Measurements from ENCODE around the gene HSD17B13.
A peak's percentile ranks its signal among the peaks of the same experiment; 100 is the strongest.
"Not testable (repeated sequence)": the region's sequence is repeated elsewhere in the genome, so short reads cannot be mapped to it uniquely, and the experiment has no call there.

Gene HSD17B13, protein sequence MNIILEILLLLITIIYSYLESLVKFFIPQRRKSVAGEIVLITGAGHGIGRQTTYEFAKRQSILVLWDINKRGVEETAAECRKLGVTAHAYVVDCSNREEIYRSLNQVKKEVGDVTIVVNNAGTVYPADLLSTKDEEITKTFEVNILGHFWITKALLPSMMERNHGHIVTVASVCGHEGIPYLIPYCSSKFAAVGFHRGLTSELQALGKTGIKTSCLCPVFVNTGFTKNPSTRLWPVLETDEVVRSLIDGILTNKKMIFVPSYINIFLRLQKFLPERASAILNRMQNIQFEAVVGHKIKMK

GRCh38 chr4:87322754-87323153, at the start of gene HSD17B13:
TSS of gene HSD17B13 (minus strand) at chr4:87322882. CDS start at chr4:87322841, 41 bp downstream.
- no peak for DNase-seq

DNA sequence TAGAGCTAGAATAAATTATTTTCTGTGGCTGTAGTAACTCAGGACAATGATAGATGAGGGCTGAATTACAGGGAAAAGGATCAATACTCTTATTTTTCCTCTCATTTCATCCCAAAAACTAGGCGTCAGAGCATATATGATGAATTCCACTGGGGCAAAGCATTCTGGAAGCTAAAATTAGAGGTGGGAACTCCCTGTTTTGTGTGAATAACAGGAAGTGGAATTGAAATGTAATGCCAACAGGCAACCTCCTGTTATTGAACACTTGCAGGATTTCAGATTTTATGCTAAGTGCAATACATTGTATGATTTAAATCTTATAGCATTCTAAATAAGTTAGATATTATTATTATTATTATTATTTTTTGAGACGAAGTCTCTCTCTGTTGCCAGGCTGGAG, 47.4 kb upstream of the HSD17B13 start:
- no peak for DNase-seq

GRCh38 chr4:87366521-87367162, 44.0 kb upstream of the HSD17B13 start:
- DNase-seq, result no peak

GRCh38 chr4:87365348-87365747, 42.7 kb upstream of the HSD17B13 start:
- DNase-seq, result no peak

- DNase-seq, result no peak
These were observed 40.9 kb upstream of the HSD17B13 start for GRCh38 chr4:87363552-87363951.

- no peak for DNase-seq
These were observed 37.8 kb upstream of the HSD17B13 start for GRCh38 chr4:87360338-87360935.

DNA sequence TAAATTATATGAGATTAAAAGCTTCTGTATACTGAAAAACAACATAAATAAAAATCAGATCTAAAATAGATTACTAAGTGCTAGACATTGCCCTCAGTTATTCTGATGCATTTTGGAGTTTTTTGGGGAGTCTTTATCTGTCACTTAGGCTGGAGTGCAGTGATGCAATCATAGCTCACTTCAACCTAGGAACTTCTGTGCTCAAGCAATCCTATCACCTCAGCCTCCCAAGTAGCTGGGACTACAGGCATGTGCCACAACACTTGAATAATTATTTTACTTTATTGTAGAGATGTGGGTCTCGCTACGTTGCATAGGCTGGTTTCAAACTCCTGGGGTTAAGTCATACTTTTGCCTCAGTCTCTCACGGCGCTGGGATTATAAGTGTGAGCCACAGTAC, 36.6 kb upstream of the HSD17B13 start:
- no peak for DNase-seq

DNA sequence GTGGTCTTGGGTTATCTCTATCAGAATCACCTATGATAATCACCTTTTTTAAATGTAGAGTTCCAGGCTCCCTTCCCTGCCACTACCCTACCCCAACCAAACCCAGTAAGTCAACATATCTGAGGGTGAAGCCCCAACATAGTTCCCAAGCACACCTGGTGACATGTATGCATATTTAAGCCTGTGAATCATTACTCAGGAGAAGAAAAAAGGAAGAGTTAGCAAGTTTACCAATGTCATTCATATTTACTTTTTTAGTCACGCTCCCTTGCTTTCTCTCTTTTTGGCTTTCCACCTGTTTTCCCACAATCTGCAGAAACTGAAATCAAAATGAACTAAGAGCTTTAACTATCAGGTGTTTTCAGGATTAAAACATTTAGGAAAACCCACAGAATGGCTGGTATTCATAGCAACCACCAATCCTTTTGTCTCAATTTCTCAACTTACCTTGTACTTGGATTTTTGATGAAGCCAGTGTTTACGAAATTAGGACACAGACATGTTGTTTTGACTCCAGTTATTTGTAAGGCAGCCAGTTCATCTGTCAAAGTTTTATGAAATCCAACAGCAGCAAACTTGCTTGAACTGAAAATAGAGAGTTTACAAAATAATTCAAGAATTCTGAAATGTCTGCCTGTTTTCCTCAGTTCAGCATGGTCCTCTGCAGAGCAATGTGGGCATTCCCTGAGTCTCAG, 34.3 kb upstream of the HSD17B13 start:
- no peak for DNase-seq

- DNase-seq, result no peak
These were observed 31.8 kb upstream of the HSD17B13 start for GRCh38 chr4:87354168-87355102.

DNA sequence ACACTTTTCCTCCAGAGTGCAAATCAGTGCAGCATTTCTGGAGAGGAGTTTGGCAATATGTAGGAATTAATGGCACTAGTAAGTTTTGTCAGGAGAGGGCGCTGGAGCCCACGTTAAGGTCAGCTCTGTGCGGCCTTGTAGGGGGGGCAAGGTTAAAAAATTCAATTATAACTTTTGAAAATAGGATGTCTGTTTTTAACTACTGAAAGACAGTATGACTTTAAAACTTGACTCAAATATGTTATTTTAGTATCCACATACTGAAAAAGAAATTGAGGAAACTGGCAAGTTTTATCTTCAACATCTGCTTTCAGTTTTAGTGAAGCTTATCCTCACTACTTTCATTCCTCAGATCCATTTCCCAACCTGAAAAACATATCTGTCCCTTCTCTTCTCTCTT, 30.9 kb upstream of the HSD17B13 start:
- peak; percentile 7 for DNase-seq

- DNase-seq, result no peak
These were observed 22.5 kb upstream of the HSD17B13 start for GRCh38 chr4:87345139-87345538.

- no peak for DNase-seq
These were observed 20.2 kb upstream of the HSD17B13 start for GRCh38 chr4:87342872-87343271.

- DNase-seq, result not testable (repeated sequence)
These were observed 19.4 kb upstream of the HSD17B13 start for GRCh38 chr4:87341954-87342635.

DNA sequence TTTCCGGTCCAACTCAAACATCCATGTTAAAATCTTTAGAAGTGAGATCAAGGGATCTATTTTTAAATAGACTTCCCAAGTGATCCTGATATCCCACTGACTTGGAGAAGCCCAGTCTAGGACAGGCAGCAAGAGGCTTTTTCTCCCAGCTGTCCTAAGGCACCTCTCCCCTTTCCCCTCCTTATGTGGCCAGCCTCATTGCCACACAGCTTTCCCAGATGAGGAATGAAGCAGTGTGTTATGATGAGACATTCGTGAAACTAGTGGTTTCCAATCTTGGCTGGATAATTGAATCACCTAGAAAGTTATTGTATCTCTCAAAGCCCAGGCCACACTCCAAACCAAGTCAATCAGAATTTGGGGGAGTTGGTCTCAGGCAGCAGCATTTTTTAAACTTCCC, 16.8 kb upstream of the HSD17B13 start:
- DNase-seq, result no peak

DNA sequence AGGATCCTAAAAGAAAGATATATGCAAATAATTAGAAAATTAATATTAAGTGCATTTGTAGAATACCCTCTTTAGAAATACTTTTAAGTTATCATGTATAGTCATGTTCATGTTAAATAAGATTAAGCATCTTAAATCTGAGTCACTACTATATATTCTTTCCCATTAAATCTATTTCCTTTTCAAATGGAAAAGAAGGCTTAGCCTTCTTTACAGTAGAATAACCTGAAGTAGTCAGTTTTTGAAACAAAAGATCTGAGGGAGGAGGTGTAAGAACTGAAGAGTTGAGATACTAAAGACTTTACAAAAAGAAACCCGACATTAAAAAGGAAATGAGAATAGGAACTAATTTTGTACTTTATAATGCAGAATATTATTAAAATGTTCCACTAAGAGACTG, 14.7 kb upstream of the HSD17B13 start:
- DNase-seq, result no peak

DNA sequence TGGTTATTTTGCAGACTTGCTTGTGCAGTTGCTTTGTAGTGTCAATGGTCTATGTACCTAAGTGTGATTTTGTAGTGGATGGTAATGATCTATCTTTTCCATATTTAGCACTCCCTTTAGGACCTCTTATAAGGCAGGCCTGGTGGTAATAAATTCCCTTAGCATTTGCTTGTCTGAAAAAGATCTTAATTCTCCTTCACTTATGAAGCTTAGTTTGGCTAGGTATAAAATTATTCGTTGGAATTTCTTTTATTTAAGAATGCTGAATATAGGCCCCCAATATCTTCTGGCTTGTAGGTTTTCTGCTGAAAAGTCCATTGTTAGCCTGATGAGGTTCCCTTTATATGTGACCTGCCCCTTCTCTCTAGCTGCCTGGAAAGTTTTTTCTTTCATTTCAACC, 10.6 kb upstream of the HSD17B13 start:
- DNase-seq, result no peak

DNA sequence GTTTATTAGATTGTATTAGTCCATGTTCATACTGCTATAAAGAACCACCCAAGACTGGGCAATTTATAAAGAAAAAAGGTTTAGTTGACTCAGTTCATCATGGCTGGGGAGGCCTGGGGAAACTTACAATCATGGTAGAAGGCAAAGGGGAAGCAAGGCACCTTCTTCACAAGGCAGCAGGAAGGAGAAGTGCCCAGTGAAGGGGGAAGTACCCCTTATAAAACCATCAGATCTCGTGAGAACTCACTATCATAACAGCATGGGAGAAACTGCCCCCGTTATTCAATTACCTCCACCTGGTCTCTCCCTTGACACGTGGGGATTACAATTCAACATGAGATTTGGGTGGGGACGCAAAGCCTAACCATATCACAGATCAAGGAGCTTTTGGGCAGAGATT, 8.1 kb upstream of the HSD17B13 start:
- DNase-seq, result no peak

- DNase-seq, result no peak
These were observed 4.5 kb upstream of the HSD17B13 start for GRCh38 chr4:87327136-87327535.

DNA sequence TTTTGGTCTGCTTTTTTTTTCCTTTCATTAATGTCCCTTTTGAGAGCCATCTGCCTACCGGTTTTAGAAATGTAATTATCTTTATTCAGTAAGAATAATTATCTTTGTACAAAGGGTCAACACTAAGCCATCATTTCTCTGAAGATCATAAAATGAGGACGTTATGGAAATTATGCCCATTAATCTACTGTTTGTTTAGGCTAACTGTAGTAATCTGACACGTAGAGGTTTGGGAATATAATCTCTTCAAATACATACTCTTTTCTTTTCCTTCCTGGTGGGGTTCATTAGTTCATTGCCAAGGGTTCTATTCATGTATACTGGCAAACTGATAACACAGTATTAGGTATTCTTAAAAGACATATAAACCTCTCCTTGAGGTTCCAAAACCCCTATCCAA, 3.8 kb upstream of the HSD17B13 start:
- DNase-seq, result no peak

GRCh38 chr4:87321888-87322287, 794 bp downstream of the HSD17B13 start:
- DNase-seq, result no peak

DNA sequence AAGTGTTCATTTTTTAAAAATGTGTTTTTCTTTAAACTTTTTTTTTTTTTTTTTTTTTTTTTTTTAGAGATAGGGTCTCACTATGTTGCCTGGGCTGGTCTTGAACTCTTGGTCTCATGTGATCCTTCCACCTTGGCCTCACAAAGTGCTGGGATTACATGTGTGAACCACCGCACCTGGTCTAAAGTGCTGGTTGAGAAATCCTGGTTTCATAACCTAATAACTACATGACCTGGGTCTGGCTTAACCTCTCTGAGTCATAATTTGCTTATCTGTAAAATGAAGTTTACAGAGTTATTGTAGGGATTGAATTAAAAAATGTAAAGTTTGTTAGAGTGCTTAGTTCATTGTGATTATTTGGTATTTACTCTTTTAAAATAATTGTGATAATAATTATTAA, 5.2 kb downstream of the HSD17B13 start:
- no peak for DNase-seq

DNA sequence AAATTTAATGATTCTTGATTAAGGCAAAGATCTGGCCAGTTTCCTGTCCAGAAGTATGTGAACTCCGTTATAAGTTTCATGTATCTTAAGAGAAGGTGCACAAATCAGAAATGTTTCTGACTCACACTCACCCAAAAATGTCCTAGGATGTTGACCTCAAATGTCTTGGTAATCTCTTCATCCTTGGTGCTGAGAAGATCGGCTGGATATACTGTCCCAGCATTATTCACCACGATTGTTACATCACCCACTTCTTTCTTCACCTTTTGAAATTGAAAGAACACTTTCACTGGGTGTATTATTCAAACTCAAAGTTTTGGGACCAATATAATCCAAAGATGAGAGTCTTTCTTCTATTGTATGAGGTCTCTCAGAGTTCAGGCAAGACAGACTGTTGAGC, 5.7 kb downstream of the HSD17B13 start:
- no peak for DNase-seq

Data from CD4-positive, alpha-beta T cell treated with Interferon gamma for 1 hour (primary cell).